OCI-LY7 (cell line): ENCODE results near the gene RIMS3.

Experiments
- EZH2phosphoT487 ChIP-seq: fragments of 200-600 bp; sonication (generic); IDR thresholded peaks from 2 replicates; pipeline ENCODE4 v1.6.1; 2018; ENCODE audit warnings: low read depth, borderline replicate concordance, mild to moderate bottlenecking, mixed run types, antibody characterized with exemption, low read length, moderate library complexity, mixed read lengths
- TF ChIP-seq, protein P1 (sequence below): fragments of 200-600 bp; sonication (generic); conservative IDR thresholded peaks from 2 replicates; pipeline ENCODE4 v1.5.1; 2014; ENCODE audit warnings: mild to moderate bottlenecking, antibody characterized with exemption, low read length, moderate library complexity, mixed read lengths

DNA sequence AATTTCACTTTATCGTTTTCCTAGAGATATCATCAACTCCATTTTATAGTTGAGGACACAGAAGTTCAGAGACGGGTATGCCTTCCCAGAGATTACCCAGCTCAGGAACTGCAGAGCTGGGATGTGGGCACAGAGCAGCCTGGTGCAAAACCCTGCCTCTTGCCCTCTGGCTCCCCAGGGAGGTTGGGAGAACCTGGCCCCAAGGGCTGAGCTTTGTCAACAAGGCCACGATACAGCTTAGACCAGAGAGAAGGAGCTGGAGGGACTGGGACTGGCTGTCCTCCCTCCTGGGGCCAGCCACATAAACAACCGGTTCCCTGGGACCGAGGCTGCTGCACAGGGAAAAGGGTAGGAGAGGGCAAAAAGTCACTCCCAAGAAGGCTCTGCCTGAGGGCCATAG lies 3.8 kb downstream of the RIMS3 start:
- TF ChIP-seq, protein P1, sequence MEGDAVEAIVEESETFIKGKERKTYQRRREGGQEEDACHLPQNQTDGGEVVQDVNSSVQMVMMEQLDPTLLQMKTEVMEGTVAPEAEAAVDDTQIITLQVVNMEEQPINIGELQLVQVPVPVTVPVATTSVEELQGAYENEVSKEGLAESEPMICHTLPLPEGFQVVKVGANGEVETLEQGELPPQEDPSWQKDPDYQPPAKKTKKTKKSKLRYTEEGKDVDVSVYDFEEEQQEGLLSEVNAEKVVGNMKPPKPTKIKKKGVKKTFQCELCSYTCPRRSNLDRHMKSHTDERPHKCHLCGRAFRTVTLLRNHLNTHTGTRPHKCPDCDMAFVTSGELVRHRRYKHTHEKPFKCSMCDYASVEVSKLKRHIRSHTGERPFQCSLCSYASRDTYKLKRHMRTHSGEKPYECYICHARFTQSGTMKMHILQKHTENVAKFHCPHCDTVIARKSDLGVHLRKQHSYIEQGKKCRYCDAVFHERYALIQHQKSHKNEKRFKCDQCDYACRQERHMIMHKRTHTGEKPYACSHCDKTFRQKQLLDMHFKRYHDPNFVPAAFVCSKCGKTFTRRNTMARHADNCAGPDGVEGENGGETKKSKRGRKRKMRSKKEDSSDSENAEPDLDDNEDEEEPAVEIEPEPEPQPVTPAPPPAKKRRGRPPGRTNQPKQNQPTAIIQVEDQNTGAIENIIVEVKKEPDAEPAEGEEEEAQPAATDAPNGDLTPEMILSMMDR: no peak
- TF ChIP-seq EZH2phosphoT487: no peak
